Left forelimb (tissue), 1 donor: ENCODE results near the gene CCDC142.

ENCODE experiments used
- DNase-seq: peaks from one replicate; pipeline ENCODE4 v3.0.0-alpha.2; 2018; ENCODE audit warnings: low spot score

CCDC142 gene

DNA sequence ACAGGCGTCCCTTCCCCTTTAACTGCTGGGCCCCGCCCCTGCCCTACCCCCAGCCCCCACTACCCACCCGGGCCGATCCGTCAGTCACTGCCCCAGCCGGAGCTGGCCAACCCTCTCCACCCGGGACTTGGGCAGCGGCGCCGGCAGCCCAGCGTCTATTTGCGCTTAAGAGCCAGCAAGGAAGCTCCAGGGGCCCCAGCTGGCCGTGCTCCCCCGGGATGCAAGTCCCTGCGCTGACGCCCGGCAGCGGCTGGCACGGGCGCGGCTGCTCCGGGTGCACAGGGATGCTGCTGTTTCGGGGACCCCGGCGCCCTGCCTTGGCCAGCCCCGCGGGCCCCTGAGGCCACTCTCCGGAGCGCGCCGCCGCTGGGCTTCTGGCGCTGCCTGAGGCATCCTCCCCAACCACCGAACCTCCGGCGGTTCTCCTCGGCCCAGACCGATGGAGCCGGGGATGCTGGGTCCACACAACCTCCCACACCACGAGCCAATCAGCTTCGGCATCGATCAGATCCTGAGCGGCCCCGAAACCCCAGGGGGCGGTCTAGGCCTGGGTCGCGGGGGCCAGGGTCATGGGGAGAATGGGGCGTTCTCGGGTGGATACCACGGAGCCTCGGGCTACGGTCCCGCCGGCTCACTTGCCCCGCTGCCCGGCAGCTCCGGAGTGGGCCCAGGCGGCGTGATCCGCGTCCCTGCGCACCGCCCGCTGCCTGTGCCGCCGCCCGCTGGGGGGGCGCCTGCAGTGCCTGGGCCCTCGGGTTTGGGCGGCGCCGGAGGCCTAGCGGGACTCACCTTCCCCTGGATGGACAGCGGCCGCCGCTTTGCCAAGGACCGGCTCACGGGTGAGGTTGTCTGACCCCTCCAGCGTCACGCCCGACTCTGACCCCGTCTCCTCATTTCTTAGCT, 31.8 kb upstream of the CCDC142 start, which contains the start of gene TLX2:
TSS of gene TLX2 (plus strand) at position 83 of the 903 bp plus-strand sequence. CDS start at position 440, 357 bp downstream.
- no peak for DNase-seq

DNA sequence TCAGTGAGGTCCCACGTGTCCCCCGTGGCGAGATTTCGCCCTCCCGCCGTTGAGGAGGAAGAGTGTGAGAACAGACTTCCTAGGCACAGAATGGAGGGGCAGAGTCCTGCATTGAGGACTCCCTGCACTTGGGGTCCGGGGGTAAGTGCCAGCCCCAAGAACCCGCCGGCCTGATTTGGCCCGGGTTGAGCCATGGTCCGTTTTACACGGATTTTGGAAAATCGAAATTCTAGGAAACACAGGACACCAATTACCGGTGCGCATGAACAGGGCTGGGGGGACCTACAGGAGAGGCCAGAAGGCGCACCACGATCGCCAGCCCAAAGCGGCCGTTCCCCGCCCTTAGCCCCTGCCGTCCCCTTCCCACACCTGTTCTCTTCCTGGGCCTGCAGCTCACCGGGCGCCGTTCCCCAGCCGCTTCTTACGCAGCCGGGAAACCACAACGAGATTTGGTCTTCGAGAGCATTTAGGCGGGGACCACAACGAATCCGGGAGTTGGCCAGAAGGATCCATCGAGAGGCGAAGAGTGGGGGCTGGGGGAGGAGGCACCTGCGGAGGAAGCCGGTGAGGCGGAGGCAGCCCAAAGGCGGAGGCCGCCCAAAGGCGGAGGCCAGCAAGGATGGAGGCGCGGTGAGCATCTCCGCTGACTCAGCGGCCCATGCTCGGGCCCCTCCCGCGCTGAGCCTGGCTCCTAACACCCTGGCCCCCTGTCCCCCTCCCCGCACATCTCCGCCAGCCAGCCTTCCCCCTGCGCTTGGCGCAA, 31.0 kb upstream of the CCDC142 start:
- DNase-seq: no peak

DNA sequence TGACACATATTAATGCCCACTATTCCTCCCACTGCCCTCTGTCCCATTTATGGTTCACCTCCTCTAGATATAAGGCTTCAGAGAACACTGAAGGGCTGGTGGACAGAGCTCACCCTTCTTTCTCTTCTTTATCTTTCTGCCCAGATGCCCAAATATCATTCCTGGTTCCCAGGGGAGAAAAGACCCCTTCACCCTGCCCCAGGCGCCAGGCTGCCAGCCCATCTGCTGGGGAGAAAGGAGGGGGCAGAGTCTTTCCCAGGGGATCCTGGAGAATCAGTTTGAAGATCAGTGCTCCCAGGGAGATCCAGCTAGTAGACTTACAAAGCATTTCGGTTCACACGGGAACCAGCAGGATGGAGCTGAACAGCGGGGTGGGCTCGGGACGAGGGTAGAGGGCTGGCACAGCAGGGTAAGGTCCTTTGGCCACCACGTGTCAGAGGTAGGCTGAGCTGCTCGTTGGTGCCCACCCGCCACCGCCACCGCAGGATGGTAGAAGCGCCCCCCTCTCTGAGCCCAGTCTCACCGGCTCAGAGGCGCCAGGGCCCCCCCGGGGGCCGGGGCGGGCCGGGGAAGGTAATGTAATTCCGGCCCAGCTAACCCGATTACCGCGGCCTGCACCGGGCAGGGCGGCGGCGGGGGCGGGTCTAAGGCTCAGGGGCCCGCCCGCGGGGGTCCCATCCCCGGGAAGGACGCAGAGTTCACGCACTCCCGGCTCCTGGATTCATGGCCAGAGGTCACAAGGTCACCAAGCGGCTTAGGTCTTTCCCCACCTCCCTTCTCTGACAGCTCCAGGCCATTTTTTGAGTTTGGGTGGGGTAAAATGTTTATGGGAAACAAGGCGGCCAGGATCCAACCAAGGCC, 30.2 kb upstream of the CCDC142 start:
- DNase-seq: no peak

DNA sequence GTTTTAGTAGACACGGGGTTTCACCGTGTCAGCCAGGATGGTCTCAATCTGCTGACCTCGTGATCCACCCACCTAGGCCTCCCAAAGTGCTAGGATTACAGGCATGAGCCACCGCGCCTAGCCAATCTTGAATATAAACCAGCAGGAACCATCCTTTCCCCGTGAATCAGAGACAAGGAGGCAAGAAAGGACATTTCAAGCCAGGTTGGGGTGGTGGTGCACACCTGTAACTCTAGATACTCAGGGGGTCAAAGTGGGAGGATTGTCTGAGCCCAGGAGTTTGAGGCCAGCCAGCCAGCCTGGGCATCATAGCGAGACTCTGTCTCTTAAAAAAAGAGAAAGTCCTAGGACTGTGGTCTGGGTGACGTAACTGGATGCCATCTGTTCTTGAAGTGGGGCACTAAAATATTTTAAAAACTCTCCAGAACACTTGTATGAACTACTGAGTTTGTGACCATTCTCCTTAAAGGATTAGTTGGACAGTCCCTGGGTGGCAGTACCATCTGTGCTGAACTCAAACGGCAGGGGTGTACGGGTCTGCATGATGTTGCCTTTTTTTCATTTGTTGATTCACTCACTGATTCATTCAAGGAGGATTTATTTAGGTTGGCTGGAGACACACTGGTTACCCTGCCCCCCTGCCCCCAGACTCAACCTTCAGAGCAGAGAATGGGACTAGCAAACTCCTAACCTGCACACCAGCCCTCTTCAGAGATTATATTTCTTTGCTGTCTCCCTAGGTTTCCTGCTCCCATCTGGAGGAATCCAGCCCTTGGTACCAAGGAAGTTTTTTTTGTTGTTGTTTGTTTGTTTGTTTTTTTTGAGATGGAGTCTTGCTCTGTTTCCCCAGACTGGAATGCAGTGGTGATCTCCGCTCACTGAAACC, 28.5 kb upstream of the CCDC142 start:
- no peak for DNase-seq

DNA sequence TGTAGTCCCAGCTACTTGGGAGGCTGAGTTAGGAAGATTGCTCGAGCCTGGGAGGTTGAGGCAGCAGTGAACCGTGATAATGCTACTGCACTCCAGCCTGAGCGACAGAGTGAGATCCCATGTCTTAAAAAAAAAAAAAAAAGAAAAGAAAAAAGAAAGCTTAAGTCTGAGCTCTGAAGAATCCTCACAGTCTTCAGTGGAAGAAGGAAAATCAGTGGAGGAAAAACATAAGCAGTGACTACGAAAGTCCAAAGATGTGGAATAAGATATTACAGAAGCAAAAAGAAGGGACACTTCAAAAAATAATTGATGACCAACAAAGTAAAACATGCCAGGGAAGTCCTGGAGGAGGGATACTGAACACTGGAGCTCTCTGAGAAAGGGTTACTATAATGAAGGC, 27.5 kb upstream of the CCDC142 start:
- DNase-seq: no peak

DNA sequence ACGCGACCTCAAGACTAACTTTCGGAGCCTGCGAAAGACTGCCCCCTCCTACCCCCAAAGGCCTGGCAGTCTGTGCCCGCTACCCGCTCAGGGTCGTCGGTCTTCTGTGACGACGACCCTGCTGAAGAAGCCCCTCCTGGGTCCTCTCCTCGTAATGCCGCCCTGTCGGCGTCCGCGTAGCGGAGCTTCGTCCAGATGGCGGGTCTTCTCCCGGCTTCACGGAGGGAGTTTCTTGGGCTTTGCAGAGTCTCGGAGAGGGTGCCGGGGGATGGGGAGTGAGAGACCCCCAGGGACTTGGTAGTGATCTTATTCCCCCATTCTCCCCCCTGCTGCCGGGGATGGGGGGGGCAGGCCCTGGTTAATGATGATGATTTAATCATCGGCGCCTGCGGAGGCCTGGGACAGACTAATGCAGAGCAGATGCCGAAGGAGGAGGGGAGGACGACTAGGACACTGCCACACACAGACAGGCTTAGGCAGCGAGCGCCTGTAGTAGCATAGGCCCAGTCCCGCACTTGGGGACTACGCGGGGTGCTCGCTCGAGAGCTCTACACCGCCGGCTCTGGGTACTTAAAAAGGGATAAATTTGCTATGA, 25.2 kb upstream of the CCDC142 start:
- DNase-seq: no peak

DNA sequence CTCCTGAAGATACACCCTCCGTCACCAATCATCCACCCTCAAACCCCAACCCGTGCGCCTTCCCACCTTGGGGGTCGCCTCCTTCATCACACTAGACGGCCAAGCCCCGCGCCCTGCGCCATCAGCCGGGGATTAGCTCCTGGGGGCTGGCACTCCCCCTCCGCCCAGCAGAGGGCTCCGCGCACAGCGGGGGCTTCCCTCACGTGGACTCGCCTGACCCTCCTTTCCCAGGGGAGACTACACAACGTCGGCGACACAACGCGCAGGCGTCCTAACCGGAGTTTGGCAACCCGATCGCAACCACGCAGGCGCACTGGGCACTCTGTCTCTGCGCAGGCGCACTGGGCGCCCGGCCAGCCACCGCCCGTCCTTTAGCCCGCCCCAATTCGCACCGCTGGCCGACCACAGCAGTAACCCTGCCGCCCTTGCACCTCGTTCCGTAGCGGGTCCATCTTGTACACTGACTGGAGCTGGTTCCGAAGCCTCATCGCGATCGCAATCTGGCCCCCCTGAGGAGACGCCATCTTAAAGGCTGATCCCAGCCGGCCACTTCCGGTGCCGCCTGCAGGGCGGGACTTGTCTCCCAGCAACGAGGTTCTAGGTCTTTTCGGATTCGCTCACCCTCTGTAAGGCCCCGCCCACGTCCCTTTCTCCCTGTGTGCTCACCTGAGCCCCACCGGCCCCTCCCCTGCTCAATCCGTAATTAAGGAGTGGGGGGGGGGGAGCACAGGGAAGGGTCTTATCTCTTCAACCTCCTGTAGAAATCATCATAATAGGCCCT, 24.5 kb upstream of the CCDC142 start, which contains the start of gene PCGF1:
TSS of gene PCGF1 (minus strand) at position 551 of the 781 bp plus-strand sequence. CDS start at position 524, 27 bp downstream.
- peak; percentile 99 for DNase-seq

DNA sequence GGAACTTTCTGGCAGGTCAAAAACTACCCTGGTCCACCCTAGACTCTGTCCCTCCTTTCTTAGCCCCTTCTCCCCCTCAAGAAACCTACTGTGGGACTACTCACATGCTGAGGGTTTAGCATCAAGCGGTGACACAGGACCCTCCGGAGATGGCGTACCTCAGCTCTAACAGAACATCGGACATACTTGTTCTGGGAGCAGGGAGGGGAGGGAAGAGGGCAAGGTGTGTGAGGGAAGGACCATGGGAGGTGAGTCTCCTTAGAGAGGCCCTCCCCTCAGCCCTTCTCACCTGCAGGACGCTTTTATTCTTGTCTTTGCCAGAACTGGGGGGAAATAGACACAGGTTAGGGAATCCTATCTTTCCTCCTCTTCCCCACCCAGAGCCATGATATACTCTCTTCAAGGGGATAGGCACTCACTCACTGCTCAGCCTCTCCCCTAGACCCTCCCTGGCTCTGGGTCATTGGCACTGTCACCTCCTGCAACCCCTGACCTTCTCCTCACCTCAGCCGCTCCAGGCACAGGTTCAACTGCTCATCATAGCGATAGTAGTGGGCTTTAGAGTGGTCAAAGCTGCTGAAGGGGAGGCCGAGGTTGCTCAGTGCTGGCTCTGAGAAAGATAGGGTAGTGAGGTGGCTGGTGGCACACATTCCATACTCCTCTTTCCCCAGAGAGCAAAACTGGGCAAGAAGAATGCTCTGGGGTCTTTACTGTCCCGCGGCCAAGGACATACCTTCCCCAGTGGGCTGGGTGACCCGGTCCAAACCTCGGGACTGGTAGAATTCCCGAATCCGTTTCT, 22.8 kb upstream of the CCDC142 start:
- no peak for DNase-seq

DNA sequence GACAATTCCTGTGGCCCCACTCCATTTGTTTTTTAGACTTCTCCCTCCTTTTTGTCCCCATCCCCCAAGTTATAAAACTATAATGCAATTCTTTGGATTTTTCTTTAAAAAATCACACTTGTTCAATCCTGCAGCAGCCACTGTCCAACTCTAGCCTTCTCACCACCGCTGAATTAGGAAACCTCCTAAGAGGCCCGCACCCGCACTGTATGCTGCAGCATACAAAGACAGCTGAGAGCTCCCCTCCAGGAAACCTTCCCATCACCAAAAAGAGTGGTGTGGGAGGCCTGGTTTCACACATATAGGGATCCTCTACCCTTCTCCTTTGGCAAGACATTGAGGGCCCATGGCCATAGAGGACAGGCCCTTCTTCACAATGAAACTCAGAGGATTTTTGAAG, 21.8 kb upstream of the CCDC142 start:
- DNase-seq: no peak

DNA sequence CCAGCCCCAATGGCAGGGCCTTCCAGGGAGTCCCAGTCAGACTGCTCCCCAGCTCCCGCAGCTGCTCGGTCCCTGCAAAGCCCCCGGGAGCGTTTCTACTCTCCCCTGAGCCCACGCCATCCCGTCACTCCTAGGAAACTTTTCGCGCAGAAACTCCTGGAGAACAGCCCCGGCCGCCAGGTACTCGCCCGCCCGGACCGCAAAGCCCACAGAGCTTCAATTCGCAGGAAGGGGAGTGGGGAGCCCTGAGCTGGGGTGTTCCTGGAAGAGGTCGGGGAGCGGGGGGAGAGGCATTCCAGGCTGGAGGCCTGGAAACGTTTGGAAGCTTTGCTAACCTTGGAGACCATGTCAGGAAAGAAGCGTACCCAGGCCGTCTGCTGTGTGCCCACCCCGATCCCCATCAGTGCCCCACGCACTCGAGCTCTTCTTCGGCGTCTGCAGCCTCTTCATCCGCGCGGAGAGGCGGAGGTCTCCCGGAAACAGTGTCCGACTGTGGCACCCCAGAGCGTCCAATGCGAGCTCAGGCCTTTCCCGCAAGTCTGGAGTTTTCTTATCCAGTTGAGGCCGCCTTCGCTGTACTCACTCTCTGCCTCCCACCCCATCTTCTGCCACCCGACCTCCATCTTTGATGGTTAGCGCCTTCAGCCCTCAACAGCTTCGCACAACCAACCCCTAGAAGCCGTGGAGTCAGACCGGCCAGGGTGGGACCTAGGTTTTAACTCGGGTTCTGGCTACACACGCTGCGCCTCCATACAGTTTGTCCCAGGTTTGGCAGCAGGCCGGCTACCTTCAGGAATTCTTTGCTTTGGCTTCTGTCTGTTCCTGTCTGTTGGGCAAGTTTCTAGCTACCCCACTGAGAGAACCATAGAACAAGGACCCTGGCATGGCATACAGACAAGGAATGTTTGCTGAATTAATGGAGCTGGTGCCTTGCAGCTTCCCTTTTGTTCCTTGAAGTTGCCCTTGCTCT, 21.0 kb upstream of the CCDC142 start:
- no peak for DNase-seq

DNA sequence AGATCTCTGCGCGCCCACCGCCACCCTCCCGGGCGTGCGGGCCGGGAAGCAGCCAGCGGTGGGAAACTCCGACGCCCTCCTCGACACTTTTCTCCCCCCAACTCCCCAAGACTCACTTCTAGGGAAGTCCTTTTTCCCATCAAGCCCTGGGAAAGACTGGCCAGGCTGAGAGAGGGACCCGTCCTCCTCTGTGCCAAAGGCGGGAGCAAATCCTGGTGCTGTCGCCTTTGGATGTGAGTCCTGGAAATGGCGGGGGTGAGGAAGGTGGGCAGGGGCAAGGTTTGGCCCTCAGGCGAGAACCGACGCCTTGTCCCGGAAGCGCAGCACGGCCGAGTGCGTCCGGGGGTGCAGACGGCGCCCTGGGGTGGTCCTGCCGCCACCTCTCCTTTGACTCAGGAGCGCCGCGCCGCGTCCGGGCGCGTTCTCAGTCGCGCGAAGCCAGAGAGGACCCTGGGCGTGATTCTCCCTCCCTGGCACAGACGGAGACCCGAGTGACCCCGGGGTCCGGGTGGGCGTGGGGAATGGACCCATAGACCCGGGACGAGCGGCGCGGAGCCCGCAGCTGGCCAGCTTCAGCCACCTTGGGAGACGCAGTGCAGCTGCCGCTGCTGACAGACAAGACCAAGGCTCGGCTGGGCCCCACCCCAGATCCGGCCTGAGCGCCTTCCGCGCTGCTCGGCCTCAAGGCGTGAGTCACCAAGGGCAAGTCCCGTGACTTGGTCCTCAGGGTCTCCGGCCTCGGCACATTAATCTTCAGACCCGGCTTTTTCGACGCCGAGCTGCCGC, 20.1 kb upstream of the CCDC142 start:
- DNase-seq: no peak

DNA sequence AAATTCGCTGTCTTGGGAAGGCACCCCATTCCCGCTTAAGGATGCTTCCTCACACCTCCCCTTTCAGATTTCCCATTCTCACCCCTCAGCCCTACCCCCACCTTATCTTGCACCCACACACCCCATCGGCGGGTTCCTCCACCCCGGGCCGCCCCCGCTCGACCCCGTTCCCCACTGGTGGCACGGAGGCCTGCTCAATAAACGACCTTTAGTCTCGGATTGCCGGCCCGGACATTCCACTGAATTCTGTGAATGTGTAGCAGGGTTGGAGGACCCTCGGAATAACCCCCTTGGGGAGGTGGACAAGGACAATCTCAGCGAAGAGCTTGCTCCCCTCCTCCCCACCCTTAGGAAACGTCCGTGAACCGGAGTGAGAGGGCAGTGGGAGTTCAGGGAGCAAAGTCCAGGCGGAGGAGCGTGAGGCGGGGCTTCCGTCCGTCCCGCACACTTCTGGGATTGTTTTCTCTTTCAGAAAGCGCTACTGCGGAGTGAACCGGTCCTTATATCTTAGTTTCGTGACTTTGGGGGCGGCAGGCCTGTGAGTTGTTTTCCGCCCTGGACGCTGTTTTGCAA, 19.4 kb upstream of the CCDC142 start:
- no peak for DNase-seq

DNA sequence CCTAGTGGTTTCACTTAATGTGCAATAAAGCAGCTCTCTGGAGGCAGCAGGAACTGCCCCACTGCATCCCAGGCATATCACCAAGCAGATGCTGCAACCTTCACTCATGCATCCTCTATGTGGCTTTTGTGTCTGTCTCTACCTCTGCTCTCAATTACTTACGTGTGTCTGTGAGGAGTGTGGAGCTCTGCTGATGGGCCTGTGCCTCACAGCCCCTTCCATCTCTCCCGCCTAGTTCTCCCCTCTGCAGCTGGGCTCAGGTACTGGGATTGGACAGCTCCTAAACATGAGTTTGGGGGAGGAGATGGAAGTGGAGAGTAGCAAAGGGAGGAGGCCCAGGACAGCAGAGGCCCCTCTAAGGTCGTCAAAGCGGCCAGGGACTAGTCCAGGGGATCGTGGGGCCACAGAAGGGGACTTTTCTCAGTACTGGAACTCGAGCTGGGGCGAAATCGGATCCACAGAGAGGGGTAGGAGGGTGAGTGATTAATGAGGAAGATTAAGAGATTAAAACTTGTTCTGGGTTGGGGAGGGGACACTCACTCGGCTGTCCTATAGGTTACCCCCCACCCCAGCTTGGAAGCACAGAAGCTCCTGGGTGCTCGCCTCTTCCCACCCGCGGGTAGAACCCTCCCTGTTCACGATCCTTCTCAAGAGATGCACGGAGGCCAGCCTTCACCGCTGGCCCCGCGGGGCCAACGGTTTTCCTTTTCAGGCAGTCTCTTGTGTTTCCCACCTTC, 18.7 kb upstream of the CCDC142 start:
- no peak for DNase-seq

DNA sequence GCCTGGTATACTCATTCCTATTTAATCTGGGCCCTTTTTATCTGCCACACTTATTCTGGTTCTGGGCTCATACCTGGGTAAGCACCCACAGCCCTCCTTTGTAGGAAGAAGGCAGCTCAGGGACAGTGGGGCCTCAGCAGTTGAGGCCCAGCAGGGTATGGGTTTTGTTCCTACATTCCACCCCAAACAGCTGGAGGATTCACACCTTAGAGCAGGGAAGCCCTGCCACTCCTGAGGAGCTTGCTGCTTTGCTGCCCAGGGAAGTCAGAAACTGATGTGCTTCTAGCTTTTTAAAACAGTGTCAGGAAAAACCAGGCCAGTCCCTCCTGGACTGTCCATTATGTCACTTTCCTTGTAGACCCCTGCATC, 17.8 kb upstream of the CCDC142 start:
- no peak for DNase-seq

DNA sequence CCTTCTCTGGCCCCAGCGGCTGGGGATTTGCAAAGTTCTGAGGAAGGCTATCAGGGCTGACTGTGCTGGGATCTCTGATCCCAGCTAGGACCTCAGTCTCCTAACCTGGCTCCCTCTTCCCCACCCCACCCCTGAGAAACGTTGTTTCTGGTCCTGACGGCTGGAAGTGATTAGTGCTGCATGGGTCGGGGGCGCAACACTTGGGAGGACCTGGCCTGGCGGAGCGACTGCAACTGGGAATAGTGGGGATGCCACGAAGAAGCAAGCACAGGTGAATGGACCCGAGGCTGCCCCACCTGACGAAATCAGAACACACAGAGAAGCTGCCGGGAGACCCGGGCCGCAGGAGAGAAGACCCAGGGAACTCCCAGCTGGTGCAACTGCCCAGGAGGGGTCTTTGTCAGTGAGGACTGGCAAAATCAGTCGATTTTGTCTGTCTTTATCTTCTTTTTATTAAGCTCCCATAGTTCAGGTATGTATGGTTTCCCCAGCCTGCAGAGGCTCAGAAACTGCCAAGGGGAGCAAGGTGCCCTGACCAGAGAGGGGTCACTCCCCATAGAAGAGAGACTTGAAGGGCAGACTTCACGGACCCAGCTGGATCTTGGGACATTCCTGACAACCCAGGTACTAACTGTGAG, 17.3 kb upstream of the CCDC142 start:
- DNase-seq: no peak
